Activated T-helper 17 cell treated with anti-CD3 and anti-CD28 coated beads, Interleukin-2, amount 50 U/mL, for 72 hours (primary cell): Measurements from ENCODE around the gene HSPA5. TPM values are rescaled to one million over a fixed set of nuclear protein-coding genes. Genes with fewer than 3 reads are reported as not detected.
"Not testable (repeated sequence)": the region's sequence is repeated elsewhere in the genome, so short reads cannot be mapped to it uniquely, and the experiment has no call there.

Experiments
- ATAC-seq: fragments of 150-1000 bp; cut with Tn5 transposase; replicated peaks from 2 replicates; pipeline ENCODE4 v1.10.0; 2021; ENCODE audit warnings: mild to moderate bottlenecking, moderate library complexity
- H3K27ac Mint-ChIP-seq: one replicate; pipeline ENCODE4 v1.8.0; 2022; ENCODE audit warnings: mixed read lengths
- H3K27me3 Mint-ChIP-seq: one replicate; pipeline ENCODE4 v1.8.0; 2022; ENCODE audit warnings: mixed read lengths
- H3K36me3 Mint-ChIP-seq: one replicate; pipeline ENCODE4 v1.8.0; 2022; ENCODE audit warnings: low read depth, mild to moderate bottlenecking, mixed read lengths
- H3K4me1 Mint-ChIP-seq: one replicate; pipeline ENCODE4 v1.8.0; 2022; ENCODE audit warnings: mixed read lengths
- H3K4me3 Mint-ChIP-seq: one replicate; pipeline ENCODE4 v1.8.0; 2022; ENCODE audit warnings: mild to moderate bottlenecking, mixed read lengths
- H3K9me3 Mint-ChIP-seq: one replicate; pipeline ENCODE4 v1.8.0; 2022; ENCODE audit warnings: mixed read lengths
- total RNA-seq, 2 donors: library from RNA; stranded (reverse); gene quantifications; one replicate each; pipeline ENCODE4 v1.2.3, GENCODE V29; 2022

The HSPA5 gene
- total RNA-seq, 2 donors from 2014 or later = 107 to 172 TPM

GRCh38 chr9:125258832-125259534 lies 17.8 kb upstream of the HSPA5 start:
- H3K36me3 Mint-ChIP-seq = peaks cover 15% of the 10 kb centered on the region
- H3K4me1 Mint-ChIP-seq = peaks cover 17% of the 10 kb centered on the region
- no peak overlapping the region for H3K4me3 Mint-ChIP-seq
- H3K27ac Mint-ChIP-seq = no peak overlapping the region
- ATAC-seq = no peak
- H3K9me3 Mint-ChIP-seq = no peaks in the 10 kb centered on the region
- no peaks in the 10 kb centered on the region for H3K27me3 Mint-ChIP-seq

GRCh38 chr9:125258160-125258785 lies 17.1 kb upstream of the HSPA5 start:
- Mint-ChIP-seq H3K4me1 (peaks cover 13% of the 10 kb centered on the region), H3K27ac (no peak overlapping the region), H3K36me3 (peaks cover 10% of the 10 kb centered on the region), H3K4me3 (no peak overlapping the region), H3K27me3 (no peaks in the 10 kb centered on the region), H3K9me3 (no peaks in the 10 kb centered on the region)
- no peak for ATAC-seq

GRCh38 chr9:125255781-125256391 lies 14.7 kb upstream of the HSPA5 start:
- no peaks in the 10 kb centered on the region for H3K27me3 Mint-ChIP-seq
- ATAC-seq = no peak
- H3K4me3 Mint-ChIP-seq = no peak overlapping the region
- no peaks in the 10 kb centered on the region for H3K36me3 Mint-ChIP-seq
- peaks cover 3% of the 10 kb centered on the region for H3K4me1 Mint-ChIP-seq
- no peaks in the 10 kb centered on the region for H3K9me3 Mint-ChIP-seq
- H3K27ac Mint-ChIP-seq = no peak overlapping the region

GRCh38 chr9:125254231-125254630 lies 13.1 kb upstream of the HSPA5 start:
- Mint-ChIP-seq H3K36me3 (no peaks in the 10 kb centered on the region), H3K27ac (no peak overlapping the region), H3K9me3 (no peaks in the 10 kb centered on the region)

GRCh38 chr9:125246261-125246667 lies 5.1 kb upstream of the HSPA5 start:
- Mint-ChIP-seq H3K27ac (no peak overlapping the region), H3K36me3 (peaks cover 9% of the 10 kb centered on the region), H3K9me3 (no peaks in the 10 kb centered on the region), H3K27me3 (no peaks in the 10 kb centered on the region), H3K4me1 (no peaks in the 10 kb centered on the region), H3K4me3 (no peak overlapping the region)
- no peak for ATAC-seq

More at GRCh38 chr9:125254231-125254630, 13.1 kb upstream of the HSPA5 start:
- no peak for ATAC-seq
- Mint-ChIP-seq H3K4me3 (no peak overlapping the region), H3K27me3 (no peaks in the 10 kb centered on the region), H3K4me1 (no peaks in the 10 kb centered on the region)

GRCh38 chr9:125243792-125244260 lies 2.7 kb upstream of the HSPA5 start:
- H3K27me3 Mint-ChIP-seq = no peaks in the 10 kb centered on the region
- no peaks in the 10 kb centered on the region for H3K9me3 Mint-ChIP-seq
- peak overlapping the region; percentile 24 for H3K4me3 Mint-ChIP-seq
- peaks cover 33% of the 10 kb centered on the region for H3K36me3 Mint-ChIP-seq
- ATAC-seq = no peak
- H3K27ac Mint-ChIP-seq = no peak overlapping the region
- H3K4me1 Mint-ChIP-seq = peaks cover 4% of the 10 kb centered on the region

GRCh38 chr9:125241863-125242739 lies 958 bp upstream of the HSPA5 start:
- Mint-ChIP-seq H3K27ac (peak overlapping the region; percentile 99), H3K4me1 (peaks cover 12% of the 10 kb centered on the region), H3K9me3 (no peaks in the 10 kb centered on the region), H3K4me3 (peak overlapping the region; percentile 99), H3K27me3 (no peaks in the 10 kb centered on the region), H3K36me3 (peaks cover 51% of the 10 kb centered on the region)
- peak; percentile 3 for ATAC-seq

- H3K9me3 Mint-ChIP-seq = no peaks in the 10 kb centered on the region
- H3K27ac Mint-ChIP-seq = peak overlapping the region; percentile 99
- no peaks in the 10 kb centered on the region for H3K27me3 Mint-ChIP-seq
- H3K4me1 Mint-ChIP-seq = peaks cover 23% of the 10 kb centered on the region
- peaks cover 65% of the 10 kb centered on the region for H3K36me3 Mint-ChIP-seq
- peak overlapping the region; percentile 99 for H3K4me3 Mint-ChIP-seq
- ATAC-seq = peak; percentile 1
Observed at GRCh38 chr9:125240649-125240999, 519 bp downstream of the HSPA5 start.

- no peak for ATAC-seq
- no peaks in the 10 kb centered on the region for H3K27me3 Mint-ChIP-seq
- peaks cover 23% of the 10 kb centered on the region for H3K4me1 Mint-ChIP-seq
- H3K27ac Mint-ChIP-seq = peak overlapping the region; percentile 99
- peaks cover 72% of the 10 kb centered on the region for H3K36me3 Mint-ChIP-seq
- peak overlapping the region; percentile 99 for H3K4me3 Mint-ChIP-seq
- H3K9me3 Mint-ChIP-seq = no peaks in the 10 kb centered on the region
Observed at GRCh38 chr9:125239631-125240597, 1.2 kb downstream of the HSPA5 start.

GRCh38 chr9:125238915-125239446 lies 2.2 kb downstream of the HSPA5 start:
- ATAC-seq = no peak
- peak overlapping the region; percentile 99 for H3K27ac Mint-ChIP-seq
- H3K36me3 Mint-ChIP-seq = peaks cover 80% of the 10 kb centered on the region
- H3K9me3 Mint-ChIP-seq = no peaks in the 10 kb centered on the region
- H3K27me3 Mint-ChIP-seq = no peaks in the 10 kb centered on the region
- peak overlapping the region; percentile 99 for H3K4me3 Mint-ChIP-seq
- peaks cover 23% of the 10 kb centered on the region for H3K4me1 Mint-ChIP-seq

GRCh38 chr9:125238127-125238914 lies 2.8 kb downstream of the HSPA5 start:
- ATAC-seq = no peak
- no peaks in the 10 kb centered on the region for H3K27me3 Mint-ChIP-seq
- peak overlapping the region; percentile 99 for H3K27ac Mint-ChIP-seq
- no peaks in the 10 kb centered on the region for H3K9me3 Mint-ChIP-seq
- peaks cover 23% of the 10 kb centered on the region for H3K4me1 Mint-ChIP-seq
- peak overlapping the region; percentile 99 for H3K4me3 Mint-ChIP-seq
- H3K36me3 Mint-ChIP-seq = peaks cover 86% of the 10 kb centered on the region

- ATAC-seq, H3K27me3 Mint-ChIP-seq, H3K9me3 Mint-ChIP-seq: not testable (repeated sequence)
- Mint-ChIP-seq H3K4me3 (peak overlapping the region; percentile 99), H3K4me1 (peaks cover 23% of the 10 kb centered on the region), H3K36me3 (peaks cover 98% of the 10 kb centered on the region), H3K27ac (peak overlapping the region; percentile 99)
Observed at GRCh38 chr9:125236520-125237159, 4.5 kb downstream of the HSPA5 start.
